Astrocyte of the cerebellum (primary cell): ENCODE measurements around the gene RNGTT.

Experiments
- DNase-seq: peaks from one replicate; pipeline ENCODE4 v3.0.0-alpha.2; 2011; ENCODE audit warnings: low read depth
- H3K4me3 ChIP-seq: 2 replicates; pipeline ENCODE4 v1.5.1; 2011; ENCODE audit warnings: mild to moderate bottlenecking, low read depth, low read length, moderate library complexity
- CTCF ChIP-seq: IDR thresholded peaks from 2 replicates; pipeline ENCODE4 v1.5.1; 2012; ENCODE audit warnings: low read length, low read depth, moderate library complexity, mild to moderate bottlenecking; ENCODE audit errors: missing control alignments
- in situ Hi-C: cut with HindIII; loops from 2 replicates; pipeline ENCODE4 v1.10.0; 2017; ENCODE audit warnings: low sequenced_read_pairs

Gene RNGTT

GRCh38 chr6:88866856-88867255 lies 96.6 kb downstream of the RNGTT start:
- TF ChIP-seq CTCF: no peak
- DNase-seq: peak; percentile 74
- H3K4me3 ChIP-seq: no peak overlapping the region
- in situ Hi-C loops: no loop called here

DNA sequence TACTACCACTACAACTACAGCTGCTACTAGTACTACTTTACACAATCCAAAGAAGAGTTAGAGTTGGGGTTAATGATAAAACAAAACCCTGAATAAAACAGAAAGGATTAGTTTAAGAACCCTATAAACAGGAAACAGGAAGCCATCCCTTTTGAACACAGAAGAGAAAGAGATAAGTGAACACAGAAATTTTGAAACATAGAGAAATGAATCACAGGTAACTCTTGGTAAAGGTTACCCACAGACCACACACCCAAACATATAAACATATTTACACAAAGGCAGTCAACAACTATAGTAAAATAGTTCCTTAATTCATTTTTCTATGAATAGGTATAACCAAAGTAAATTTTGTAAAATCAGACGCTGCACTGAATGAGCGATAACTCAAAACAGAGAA lies 98.1 kb downstream of the RNGTT start:
- no peak overlapping the region for H3K4me3 ChIP-seq
- in situ Hi-C loops: no loop called here
- TF ChIP-seq CTCF: no peak
- no peak for DNase-seq

DNA sequence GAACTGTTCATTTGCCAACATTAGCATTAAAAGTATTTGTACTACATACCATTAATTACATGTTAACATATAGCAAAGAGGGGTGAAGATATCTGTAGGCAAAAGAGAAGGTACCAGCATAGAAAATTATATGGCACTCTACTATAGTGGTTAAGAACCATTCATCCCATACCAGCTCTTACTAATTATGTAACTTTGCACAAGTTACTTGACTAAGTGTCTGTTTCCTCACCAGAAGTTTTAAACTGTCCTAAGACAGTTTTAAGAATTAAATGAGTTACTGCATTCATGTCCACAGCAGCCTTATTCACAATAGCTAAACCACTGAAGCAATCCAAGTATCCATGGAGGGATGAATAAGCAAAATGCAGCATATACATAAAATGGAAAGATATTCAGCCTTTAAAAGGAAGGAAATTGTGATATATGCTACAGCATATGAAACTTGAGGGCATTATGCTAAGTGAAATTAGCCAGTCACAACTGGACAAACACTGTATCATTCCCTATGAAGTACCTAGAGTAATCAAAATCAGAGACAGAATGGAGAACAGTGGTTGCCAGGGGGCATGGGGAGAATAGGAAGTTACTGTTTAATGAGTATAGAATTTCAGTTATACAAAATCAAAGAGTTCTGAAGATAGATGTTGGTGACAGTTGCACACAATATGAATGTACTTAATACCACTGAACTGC lies 98.9 kb downstream of the RNGTT start:
- no peak for DNase-seq
- no peak for TF ChIP-seq CTCF
- in situ Hi-C loops: no loop called here
- H3K4me3 ChIP-seq: no peak overlapping the region

- DNase-seq: no peak
- in situ Hi-C loops: no loop called here
- H3K4me3 ChIP-seq: no peak overlapping the region
- no peak for TF ChIP-seq CTCF
Measured at GRCh38 chr6:88860310-88860709, 103.1 kb downstream of the RNGTT start.

DNA sequence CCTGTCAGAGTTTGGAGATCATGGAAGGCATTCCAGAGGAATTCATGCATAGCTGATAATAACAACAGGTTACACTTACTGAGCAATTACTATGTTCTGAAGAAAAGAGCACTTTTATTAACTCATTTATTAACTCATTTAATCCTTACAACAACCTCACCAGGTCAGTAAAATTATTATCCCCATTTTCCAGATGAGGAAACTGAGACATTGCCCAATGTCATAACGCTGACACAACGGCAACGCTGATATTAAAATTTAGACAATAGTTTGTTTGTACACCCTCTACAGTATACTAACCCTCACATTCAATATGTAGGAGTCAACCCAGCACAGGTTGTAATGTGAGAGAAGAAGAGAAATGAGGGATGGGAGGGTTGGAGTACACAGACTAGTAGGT lies 105.0 kb downstream of the RNGTT start:
- TF ChIP-seq CTCF: no peak
- in situ Hi-C loops: no loop called here
- no peak for DNase-seq
- H3K4me3 ChIP-seq: no peak overlapping the region

- no peak overlapping the region for H3K4me3 ChIP-seq
- TF ChIP-seq CTCF: no peak
- in situ Hi-C loops: no loop called here
- DNase-seq: no peak
Measured at GRCh38 chr6:88856566-88856965, 106.9 kb downstream of the RNGTT start.
